GM19240 (cell line): ENCODE results near the gene SLC9C1.

Experiments
- DNase-seq: peaks from one replicate; pipeline ENCODE4 v3.0.0; 2011; ENCODE audit warnings: low spot score; ENCODE audit not compliant: insufficient read length

The SLC9C1 gene

GRCh38 chr3:112293368-112294321 is at the start of gene SLC9C1:
Gene SLC9C1 (minus strand): TSS chr3:112294216. CDS start chr3:112286791, 7,425 bp downstream.
- DNase-seq: no peak

- DNase-seq: no peak
These were observed 47.4 kb upstream of the SLC9C1 start for GRCh38 chr3:112341386-112341785.

GRCh38 chr3:112339609-112340008 is 45.6 kb upstream of the SLC9C1 start:
- no peak for DNase-seq

- DNase-seq: no peak
These were observed 45.1 kb upstream of the SLC9C1 start for GRCh38 chr3:112339134-112339533.

- no peak for DNase-seq
These were observed 44.7 kb upstream of the SLC9C1 start for GRCh38 chr3:112338727-112339056.

- DNase-seq: no peak
These were observed 44.2 kb upstream of the SLC9C1 start for GRCh38 chr3:112338021-112338726.

GRCh38 chr3:112335434-112335781 is 41.4 kb upstream of the SLC9C1 start:
- no peak for DNase-seq

- no peak for DNase-seq
These were observed 40.8 kb upstream of the SLC9C1 start for GRCh38 chr3:112334691-112335433.

GRCh38 chr3:112333381-112334317 is 39.6 kb upstream of the SLC9C1 start:
- DNase-seq: no peak

GRCh38 chr3:112333002-112333380 is 39.0 kb upstream of the SLC9C1 start, which contains the start of gene CD200:
Gene CD200 (plus strand): TSS chr3:112333156. CDS start chr3:112333213, 57 bp downstream.
- no peak for DNase-seq

GRCh38 chr3:112331851-112332250 is 37.8 kb upstream of the SLC9C1 start:
- no peak for DNase-seq

- no peak for DNase-seq
These were observed 33.4 kb upstream of the SLC9C1 start for GRCh38 chr3:112327371-112327951.

GRCh38 chr3:112321867-112322652 is 28.0 kb upstream of the SLC9C1 start:
- no peak for DNase-seq

GRCh38 chr3:112320691-112321090 is 26.7 kb upstream of the SLC9C1 start:
- DNase-seq: no peak

GRCh38 chr3:112319516-112320276 is 25.7 kb upstream of the SLC9C1 start:
- no peak for DNase-seq

- no peak for DNase-seq
These were observed 21.8 kb upstream of the SLC9C1 start for GRCh38 chr3:112315791-112316190.

GRCh38 chr3:112314649-112315048 is 20.6 kb upstream of the SLC9C1 start:
- DNase-seq: no peak

GRCh38 chr3:112308151-112308911 is 14.3 kb upstream of the SLC9C1 start:
- no peak for DNase-seq
